HG02885 (cell line): ENCODE results near the gene GSG1L.

Experiments
- ATAC-seq: cut with Tn5 transposase; IDR thresholded peaks from one replicate; pipeline ENCODE4 v1.9.1; 2021; ENCODE audit warnings: mild to moderate bottlenecking; ENCODE audit not compliant: unreplicated experiment, poor library complexity

The GSG1L gene

DNA sequence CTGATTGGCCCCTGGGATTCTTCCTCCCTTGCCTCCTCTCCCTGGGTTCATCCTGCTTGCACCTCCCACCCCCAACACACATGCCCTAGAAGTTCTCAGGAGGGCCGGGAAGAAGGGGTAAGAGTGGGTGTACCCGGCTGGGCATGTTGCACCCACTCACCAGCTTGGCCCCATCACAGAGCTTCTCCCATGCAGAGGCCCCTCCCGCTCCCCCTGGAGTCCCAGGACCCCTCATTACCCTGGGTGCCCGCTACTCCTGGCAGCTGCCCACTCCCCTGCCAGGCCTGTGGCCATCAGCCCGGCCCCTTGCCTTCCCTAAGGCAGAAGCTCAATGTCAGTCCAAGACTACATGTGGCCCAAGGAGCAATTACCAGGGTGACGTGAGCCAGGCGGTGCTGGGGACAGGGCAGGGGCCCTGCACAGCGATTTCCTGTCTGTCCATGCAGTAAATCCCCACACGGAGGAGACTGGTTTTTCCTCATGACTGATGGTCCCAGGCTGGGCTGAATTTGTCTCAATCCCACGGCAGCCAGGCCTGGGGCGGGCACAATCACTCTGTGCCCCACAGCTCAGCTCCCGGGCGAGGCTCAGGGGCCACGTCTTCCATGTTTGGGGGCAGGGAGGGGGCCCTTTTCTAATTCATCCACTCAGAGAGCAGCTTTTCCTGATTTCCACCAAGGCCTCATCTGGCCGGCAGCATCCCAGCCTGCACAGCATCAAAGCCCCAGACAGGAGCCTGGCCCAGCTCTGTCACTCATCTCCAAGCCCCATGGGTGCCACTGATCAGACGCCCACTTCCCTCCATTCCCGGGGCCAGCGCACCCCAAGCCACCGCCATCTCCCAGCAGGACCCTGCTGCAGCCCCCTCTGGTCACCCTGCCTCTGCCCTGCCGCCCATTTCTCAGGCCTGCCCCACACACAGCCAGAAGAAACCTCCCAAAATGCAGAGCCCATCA, 278.9 kb downstream of the GSG1L start:
- no peak for ATAC-seq

DNA sequence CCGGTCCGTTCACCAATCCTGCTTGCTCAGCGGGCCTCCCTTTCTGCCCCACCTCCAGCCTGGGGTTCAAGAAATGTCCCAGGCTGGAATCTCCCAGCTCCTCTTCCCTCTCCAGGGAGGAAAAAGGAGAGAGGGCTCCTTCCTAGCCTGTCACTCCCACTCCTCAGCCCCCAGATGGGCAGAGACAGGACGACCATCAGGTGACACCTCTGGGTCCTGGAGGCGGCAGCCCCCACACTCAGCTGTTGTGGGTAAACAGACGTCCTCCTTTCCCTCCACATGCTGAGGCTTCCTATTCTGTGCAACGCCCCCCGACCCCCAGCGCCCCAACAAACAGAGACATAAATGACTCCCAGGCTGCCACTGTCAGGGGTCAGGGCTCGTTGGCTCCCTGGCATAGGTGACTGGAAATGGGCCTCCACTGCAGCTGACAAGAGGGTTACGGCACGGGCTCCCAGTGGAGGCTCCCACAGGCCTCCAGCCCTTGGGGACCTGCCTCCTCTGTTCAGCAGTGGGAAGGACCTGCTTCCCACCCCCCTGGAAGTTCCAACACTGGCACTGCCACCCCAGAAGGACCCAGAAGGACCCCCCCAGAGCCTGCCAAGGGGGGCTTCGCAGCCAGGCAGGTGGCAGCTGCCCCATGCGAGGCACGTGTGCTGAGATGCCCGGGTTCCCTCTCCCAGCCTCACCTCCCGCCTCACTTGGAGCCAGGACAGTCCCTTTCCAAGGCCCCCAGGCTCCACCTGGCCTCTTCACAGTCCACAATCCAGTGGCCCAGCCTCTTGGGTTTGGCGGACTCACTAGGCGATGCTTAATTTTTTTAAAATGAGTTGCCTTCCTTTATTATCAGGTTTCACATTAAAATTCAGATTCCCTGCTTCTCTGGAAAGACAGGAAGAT, 281.3 kb downstream of the GSG1L start:
- ATAC-seq = no peak

DNA sequence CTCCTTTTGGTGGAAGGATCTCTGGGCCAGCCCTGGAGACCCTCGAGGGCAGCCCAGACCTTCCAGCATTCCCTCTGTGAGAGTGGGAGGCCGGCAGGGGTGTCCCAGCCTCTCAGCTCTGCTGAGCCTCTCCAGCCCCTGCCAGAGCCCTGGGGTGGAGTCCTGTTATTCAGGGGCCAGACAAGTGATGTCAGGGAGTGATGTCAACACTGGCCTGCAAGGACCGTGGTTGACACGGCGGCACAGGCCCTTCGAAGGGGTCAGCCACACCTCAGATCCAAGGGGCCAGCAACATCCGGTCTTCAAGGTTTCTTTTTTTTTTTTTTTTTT, 282.4 kb downstream of the GSG1L start:
- ATAC-seq = no peak

DNA sequence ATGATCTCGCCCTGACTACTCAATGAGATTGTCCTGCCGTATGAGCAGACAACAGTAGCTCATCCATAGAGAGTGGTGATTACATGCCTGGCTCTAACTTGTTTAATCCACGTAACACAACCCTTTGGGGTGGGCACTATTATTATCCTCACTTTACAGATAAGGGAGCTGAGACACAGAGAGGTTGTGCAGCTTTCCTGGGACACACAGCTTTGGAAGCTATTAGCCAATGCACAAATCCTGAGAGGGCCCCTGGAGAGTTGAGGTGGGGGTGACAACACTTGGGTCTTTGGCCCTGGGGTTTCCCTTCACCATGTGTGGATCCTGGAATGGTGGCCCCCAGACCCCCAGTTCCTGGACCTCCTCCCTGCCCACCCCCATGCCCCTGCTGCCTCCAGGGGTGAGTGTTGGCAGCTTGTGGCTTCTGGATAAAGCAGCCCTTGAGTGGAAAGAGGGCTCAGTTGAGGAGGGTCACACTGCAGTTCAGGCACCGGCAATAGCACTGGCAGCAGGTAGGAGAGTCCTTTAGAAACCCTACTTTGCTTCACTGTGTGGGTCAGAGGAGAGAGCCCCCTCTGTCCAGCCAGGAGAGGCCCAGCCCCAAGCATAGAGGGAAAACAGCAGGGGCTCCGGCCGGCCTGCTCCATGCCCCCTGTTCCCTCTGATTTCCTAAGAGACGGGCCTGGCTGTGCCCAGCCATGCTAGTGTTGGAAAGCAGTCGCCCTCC, 282.9 kb downstream of the GSG1L start:
- ATAC-seq = no peak

DNA sequence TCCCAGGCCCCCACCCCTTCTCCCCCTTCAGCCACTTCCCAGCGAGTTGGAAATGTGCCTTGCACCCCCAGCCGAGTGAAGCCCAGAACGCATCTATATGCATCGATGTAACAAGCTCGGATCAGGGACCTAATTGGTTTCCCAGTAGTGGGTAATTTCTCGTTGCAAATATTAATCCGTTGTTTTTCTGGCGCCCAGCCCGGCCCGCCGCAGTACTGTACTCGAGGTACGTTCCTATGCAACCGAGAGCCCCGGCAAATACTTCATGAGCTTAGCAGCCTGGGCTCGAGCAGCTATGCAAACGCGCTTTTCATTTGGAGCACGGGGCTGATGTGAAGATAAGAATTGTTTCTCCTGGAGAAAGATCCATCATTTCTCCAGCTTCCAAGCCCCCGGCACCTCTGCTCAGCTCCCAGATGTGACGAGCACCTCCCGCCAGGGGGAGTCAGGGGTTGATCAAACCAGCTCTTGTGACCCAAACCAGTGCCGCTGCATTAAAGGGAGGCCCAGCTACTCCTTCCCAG, 283.8 kb downstream of the GSG1L start:
- no peak for ATAC-seq

DNA sequence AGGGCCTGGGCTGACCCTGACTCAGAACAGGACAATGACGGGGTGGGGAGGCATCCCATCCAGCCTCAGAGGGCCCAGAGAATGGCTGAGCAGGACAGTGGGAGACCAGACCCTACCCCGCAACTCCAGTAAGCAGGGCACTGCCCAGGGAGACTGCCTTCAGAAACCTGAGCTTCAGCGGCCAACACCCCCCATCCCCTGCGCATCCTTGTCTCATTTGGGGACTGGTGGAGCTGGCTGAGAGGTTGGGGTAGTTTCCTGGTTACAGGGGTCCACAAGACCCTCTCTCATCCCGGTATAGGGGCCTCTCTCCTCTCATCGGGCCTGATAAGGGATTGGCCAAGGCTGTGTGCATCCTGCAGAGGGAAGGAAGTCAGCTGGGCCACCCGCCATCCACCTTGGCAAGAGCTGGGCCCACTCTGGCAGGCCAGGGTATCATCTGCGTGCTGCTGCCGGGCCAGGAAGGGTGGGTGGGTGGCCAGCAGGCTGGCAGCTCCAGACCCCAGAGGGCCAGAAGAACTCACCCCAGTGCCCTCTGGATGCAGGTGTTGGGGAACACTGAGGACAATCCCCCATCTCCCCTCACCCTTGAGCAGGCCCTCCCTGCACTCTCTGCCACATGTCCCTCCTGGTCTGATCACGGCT, 284.5 kb downstream of the GSG1L start:
- no peak for ATAC-seq

DNA sequence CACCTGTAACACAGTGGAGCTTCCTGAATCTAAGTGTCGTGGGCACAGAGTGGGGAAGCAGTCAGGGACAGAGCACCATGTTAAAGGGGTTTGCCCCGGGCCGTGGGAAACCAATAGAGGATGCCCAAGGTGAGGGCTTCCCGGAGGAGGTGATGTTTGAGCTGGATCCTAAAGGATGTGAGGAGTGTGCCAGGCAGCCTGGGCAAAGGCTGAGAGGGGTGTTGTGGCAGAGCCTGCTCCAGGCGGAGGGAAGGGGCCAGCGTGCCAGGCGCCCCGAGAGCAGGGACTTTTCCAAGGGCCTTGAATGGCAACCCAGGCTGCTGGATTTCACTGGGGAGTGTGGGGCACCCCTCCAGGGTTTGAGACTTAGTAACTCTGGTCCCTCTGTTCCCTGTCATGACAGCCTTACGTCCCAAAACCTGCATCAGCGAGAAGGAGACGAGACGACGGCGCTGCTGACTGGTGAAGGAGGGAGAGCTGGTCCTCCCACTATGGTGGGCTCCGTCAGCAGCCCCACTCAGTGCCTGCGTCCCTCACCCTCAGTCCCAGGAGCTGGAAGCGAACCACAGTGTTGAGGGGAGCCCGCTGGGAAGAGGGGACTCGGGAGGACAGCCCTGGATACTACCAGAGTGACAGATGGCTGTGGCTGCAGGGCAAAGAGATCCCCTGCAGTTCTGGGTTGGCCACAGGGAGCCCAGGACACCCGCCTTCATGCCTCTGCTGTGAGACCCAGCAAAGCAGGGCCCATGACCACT, 285.2 kb downstream of the GSG1L start:
- ATAC-seq = no peak

DNA sequence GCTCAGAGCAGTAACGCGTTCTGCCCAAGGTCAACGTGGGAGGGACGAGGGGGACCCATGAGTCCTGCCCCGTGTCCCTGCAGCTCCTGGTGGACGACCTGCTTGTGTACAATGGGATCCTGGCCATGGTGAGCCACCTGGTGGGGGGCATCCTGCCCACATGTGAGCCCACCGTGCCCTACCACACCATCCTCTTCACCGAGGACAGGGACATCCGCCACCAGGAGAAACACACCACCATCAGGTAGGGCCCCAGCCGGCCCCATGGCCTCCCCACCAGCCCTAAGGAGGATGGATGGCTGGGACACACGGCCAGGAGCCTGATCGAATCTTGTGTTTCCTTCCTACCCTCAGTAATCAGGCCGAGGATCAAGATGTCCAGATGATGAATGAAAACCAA, 286.0 kb downstream of the GSG1L start:
- ATAC-seq = no peak

DNA sequence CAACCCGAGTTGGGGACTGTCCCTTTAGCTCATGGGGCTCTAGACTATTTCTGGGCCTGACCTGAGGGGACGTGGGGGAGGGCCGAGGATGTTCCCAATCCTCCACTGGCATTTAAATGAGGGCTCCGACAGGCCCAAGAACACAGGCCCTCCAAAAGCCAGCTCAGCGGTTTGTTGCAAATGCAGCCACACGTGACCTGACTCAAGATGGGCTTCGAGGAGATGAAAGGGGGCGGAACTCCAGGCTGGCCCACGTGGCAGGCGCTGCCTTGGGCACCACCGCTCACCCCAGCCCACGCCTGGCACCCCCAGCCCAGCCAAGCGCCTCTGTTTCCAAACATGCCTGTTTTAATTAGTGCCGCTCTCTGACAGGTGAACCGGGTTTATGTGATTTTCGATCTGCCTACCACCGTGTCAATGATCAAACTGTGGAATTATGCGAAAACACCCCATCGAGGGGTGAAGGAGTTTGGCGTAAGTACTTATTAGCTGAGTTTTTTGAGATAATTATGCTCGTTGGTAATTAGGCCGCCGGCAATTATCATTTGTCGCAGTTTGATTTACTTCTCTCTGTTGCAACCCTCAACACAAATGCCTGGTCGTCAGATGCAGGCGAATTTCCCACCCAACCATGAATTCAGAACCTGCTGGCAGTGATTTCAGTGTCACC, 286.8 kb downstream of the GSG1L start:
- no peak for ATAC-seq

DNA sequence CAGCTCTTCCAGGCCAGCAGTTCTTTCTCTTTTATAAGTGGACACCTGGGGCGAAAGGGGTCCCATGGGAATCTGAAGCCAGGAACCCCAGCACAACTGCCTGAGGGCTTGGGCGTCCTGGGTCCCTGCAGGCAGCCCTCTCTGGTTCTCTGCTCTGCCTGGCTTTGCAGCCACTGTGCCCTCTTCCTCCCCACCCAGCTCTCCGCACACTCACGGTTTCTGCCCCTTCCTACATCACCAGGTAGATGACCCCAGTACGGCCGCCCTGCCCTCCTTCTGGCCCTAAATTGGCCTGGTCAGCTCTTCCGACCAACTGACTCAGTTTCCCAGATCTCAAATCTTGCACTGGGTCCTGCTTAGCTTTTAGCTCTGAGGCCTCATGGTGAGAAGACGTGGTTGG, 288.3 kb downstream of the GSG1L start:
- ATAC-seq = no peak

DNA sequence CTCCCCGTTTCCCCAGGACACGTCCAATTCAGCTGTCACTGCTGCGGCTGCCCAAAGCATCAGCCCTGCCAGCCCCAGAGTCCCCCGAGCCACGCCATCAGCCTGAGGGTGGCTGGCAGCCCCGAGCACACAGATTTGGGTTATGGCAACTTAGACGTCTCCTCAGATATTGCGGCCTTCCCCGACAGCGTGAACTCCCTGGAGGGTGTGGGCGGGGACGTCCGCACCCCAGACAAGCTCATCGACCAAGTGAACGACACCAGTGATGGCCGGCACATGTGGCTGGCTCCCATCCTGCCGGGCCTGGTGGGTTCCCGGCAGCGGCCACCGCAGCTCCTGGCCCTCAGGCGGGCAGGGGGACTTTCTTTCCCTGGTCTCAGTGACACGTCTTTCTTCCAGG, 288.7 kb downstream of the GSG1L start:
- no peak for ATAC-seq

DNA sequence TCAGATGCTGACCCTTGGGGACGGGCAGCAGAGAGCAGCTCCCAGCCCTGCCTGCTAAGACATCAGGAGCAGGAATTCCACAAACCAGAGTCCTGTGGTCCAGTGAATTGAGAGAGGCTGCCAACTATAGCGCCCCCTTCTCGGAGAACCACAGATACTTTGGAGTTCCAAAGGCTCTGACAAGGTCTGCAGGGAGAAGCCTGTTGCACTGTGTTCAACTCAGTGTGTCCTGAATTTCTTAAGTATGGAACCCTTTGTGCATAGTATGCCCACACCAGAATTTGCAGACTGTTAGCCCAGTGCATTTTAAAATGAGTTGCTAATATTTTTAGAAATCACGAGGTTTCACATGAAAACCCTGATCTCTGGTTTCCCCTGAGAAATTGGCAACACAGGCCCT, 290.2 kb downstream of the GSG1L start:
- ATAC-seq = no peak

DNA sequence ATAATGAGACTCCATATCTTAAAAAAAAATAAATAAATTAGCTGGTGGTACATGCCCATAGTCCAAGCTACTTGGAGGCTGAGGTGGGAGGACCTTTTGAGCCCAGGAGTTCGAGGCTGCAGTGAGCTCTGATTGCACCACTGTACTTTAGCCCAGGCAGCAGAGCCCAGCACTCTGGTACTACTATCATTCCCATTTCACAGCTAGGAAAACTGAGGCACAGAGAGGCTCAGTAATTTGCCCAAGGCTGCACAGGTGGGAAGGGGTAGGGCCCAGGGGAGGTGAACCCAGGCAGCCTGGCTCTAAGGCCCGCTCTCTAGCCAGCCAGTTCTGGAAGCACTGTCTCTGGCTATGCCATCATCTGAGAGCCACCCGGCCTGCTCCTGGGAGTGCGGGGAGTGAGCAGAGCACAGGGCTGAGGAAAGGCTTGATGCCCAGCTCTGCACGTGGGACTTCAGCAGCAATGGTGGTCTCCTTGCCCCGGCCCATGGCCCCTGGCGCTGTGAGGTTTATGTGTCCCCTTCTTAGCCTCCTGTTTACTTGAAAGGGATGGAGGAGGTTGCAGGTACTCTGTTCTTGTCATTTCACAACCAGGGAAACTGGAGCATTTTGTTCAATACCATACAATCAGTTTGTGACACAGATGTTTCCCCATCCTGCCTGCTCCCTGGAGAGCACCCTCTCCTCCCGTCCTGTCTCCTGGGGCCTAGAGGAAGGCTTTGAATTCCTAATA, 291.3 kb downstream of the GSG1L start:
- no peak for ATAC-seq

DNA sequence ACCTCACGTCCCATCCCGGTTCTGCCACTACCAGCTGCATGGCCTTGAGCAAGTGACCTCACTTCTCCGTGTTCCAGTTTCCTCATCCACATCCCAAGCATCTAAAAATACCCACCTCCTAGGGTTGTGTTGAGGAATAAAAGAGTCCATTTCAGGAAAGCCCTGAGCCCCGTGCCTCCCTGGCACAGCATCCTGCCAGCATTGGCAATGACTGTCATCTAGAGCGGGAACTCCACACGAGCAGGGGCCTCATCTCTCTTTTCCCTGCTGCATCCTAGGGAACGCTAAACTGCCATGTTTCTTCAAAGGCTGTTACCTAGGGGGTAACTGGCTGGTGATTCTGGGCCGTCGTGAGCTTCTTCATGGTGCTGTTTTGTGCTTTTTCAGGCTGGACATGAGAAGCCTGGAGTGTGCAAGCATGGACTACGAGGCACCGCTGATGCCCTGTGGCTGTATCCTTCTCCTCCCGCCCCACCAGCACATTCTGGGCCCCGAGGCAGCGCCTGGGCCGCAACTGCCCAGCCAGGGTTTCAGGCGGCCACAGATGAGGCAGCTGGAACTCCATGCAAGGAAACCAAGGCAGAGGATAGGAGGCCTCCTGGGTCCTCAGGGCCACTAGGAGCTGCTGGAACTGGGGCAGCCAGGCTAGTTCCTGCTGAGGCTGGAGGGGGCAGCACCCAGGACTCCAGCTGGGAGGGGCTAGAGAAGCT, 292.2 kb downstream of the GSG1L start:
- ATAC-seq = no peak

DNA sequence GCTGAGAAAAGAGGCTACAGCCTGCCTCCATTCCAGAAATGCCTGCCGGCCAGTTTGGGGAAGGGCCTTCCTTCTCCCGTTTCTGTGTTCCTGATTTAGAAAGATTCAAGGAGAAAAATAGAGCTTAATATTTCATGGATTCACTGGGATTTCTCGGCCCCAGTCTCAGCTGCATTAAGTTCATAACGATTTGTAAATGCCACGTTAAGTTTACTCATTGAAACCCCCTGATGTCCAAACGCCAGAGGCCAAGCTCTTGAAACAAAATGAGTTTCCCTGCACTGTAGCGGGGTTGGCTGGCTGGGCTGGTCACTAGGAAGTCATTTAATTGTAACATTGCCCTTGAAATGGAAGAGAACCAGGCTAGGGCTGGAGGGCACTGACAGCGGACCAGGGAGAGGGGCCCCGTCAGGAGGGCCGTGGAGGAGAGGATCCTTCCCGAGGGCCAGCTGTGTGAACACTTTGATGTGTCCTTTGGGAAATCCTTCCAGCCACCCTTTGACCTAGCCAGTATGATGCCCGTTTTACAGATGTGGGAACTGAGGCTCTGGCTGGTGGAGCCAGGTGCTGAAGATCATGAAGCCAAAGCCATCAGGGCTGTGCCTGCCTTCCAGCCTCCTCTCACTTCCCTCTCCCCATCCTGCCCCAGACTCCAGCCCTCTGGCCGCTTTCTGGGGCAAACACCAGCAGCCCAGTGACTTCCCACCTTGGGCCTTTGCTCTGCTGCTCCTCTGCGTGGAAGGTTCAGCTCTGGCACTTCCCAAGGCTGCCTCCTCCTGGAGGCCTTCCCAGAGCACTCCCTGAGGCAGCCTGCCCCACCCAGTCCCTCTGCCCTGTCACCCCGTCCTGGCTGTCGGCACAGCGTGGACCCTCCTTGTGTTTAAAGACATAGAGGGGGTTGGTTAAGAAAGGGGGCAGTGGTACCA, 293.0 kb downstream of the GSG1L start:
- ATAC-seq = no peak

DNA sequence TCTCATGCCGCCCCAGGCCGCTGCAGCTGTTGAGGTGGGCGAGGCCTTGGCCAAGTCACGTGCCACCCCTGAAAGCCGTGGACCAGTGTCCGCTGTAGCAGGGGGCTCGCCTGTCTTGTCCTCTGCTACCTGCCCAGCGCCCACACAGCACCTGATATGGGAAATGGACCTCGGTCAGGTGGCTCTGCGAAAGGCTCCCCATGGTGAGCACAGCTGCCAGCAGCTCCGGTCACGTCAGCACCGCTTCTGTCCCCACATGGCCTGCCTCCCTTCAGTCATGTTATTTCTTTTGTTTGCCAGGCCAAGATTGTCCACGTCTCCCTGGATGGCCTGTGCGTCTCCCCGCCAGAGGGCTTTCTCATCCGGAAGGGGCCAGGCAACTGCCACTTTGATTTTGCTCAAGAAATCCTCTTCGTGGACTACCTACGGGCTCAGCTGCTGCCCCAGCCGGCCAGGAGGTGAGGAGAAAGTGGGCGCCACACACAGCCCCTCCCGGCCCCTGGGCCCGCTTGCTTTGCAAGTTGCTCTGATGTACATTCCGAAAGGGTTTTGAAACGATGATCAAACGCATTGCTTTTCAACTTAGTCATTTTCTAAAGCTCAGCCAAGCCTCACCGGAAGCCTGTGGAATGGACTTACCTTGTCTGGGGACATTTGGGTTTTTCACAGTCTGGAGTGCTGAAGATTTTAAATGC, 293.8 kb downstream of the GSG1L start:
- no peak for ATAC-seq
